Measurements from ENCODE around the gene SPPL2B. TPM values are rescaled to one million over a fixed set of nuclear protein-coding genes. Genes with fewer than 3 reads are reported as not detected.

SPPL2B gene
- total and polyA plus RNA-seq, 9 of the 15 experiments (the other 6 are each of a cell fraction or from before 2014, with no cell fraction given), result 0.20 to 81.2 (median 15.1) TPM

- TF ChIP-seq ETV6 (IDR thresholded peaks at IDR 0.05; ENCODE audit: borderline replicate concordance in 1 of 2, low read depth in 2 of 2, low read length in 1 of 2), result peak in 1 of 2 experiments; percentile 20; a peak in 1 of 4 replicates
- no peak for TF ChIP-seq ETV6 (CRISPR knock-in tag; IDR thresholded peaks at IDR 0.05; ENCODE audit: borderline replicate concordance)
- TF ChIP-seq, protein P1, sequence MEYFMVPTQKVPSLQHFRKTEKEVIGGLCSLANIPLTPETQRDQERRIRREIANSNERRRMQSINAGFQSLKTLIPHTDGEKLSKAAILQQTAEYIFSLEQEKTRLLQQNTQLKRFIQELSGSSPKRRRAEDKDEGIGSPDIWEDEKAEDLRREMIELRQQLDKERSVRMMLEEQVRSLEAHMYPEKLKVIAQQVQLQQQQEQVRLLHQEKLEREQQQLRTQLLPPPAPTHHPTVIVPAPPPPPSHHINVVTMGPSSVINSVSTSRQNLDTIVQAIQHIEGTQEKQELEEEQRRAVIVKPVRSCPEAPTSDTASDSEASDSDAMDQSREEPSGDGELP (CRISPR knock-in tag; IDR thresholded peaks at IDR 0.05; ENCODE audit: borderline replicate concordance), result peak; percentile 87
- TF ChIP-seq, protein P2, sequence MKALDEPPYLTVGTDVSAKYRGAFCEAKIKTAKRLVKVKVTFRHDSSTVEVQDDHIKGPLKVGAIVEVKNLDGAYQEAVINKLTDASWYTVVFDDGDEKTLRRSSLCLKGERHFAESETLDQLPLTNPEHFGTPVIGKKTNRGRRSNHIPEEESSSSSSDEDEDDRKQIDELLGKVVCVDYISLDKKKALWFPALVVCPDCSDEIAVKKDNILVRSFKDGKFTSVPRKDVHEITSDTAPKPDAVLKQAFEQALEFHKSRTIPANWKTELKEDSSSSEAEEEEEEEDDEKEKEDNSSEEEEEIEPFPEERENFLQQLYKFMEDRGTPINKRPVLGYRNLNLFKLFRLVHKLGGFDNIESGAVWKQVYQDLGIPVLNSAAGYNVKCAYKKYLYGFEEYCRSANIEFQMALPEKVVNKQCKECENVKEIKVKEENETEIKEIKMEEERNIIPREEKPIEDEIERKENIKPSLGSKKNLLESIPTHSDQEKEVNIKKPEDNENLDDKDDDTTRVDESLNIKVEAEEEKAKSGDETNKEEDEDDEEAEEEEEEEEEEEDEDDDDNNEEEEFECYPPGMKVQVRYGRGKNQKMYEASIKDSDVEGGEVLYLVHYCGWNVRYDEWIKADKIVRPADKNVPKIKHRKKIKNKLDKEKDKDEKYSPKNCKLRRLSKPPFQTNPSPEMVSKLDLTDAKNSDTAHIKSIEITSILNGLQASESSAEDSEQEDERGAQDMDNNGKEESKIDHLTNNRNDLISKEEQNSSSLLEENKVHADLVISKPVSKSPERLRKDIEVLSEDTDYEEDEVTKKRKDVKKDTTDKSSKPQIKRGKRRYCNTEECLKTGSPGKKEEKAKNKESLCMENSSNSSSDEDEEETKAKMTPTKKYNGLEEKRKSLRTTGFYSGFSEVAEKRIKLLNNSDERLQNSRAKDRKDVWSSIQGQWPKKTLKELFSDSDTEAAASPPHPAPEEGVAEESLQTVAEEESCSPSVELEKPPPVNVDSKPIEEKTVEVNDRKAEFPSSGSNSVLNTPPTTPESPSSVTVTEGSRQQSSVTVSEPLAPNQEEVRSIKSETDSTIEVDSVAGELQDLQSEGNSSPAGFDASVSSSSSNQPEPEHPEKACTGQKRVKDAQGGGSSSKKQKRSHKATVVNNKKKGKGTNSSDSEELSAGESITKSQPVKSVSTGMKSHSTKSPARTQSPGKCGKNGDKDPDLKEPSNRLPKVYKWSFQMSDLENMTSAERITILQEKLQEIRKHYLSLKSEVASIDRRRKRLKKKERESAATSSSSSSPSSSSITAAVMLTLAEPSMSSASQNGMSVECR (CRISPR knock-in tag; IDR thresholded peaks at IDR 0.05), result peak; percentile 37; the same call in 1 of the 2 replicates
These were observed 46.2 kb upstream of the SPPL2B start, which contains the start of gene PEAK3 (continued) for GRCh38 chr19:2282062-2282861.

Data from K562 (cell line).